ENCODE measurements around the gene GOPC. TPM values are rescaled to one million over a fixed set of nuclear protein-coding genes. Genes with fewer than 3 reads are reported as not detected.
A peak's percentile ranks its signal among the peaks of the same experiment; 100 is the strongest.

The GOPC gene
- total and polyA plus RNA-seq, 2 of the 4 experiments (the other 2 are of a cell fraction): 23.4 to 23.8 TPM

GRCh38 chr6:117545161-117545595 is 57.1 kb downstream of the GOPC start:
- H2AK9ac ChIP-seq (replicated peaks; ENCODE audit: low read depth, low read length, poor library complexity): no peak overlapping the region
- peaks cover 19% of the 10 kb centered on the region for H3K4me1 ChIP-seq (ENCODE audit: control insufficient read depth, insufficient read depth, low read length)
- peaks cover 26% of the 10 kb centered on the region for H3K36me3 ChIP-seq (ENCODE audit: control insufficient read depth, insufficient read depth, low read length)
- no peak overlapping the region for H3K4me3 ChIP-seq (ENCODE audit: insufficient read depth, low read depth, low read length)
- H3K9ac ChIP-seq (ENCODE audit: low read depth, low read length): no peak overlapping the region
- no peak overlapping the region for H3K18ac ChIP-seq (ENCODE audit: low read depth, low read length)
- H3K14ac ChIP-seq (replicated peaks; ENCODE audit: low read depth, low read length): no peak overlapping the region
- peaks cover 16% of the 10 kb centered on the region for H3K9me1 ChIP-seq (ENCODE audit: insufficient read depth, low read length)
- no peak overlapping the region for H4K5ac ChIP-seq (ENCODE audit: low read depth, low read length)
- no peaks in the 10 kb centered on the region for H3K9me3 ChIP-seq (ENCODE audit: control insufficient read depth, insufficient read depth, low read length)
- no peak overlapping the region for H3K23ac ChIP-seq (ENCODE audit: low read depth, low read length)
- H3K4me2 ChIP-seq (ENCODE audit: low read depth, low read length): no peak overlapping the region
- no peak overlapping the region for H2AFZ ChIP-seq (replicated peaks; ENCODE audit: low read length, poor library complexity)
- dilution Hi-C loops (cut with HindIII; ENCODE audit: low sequenced_read_pairs, unreplicated experiment): no loop called here
- ATAC-seq (ENCODE audit: low read depth) (no peak), DNase-seq (no peak)
- peak overlapping the region; percentile 12 for H3K4ac ChIP-seq (ENCODE audit: low read depth, low read length)
- CTCF ChIA-PET: interaction anchor here (0.7 kb wide), 1 partner anchor 9 kb away, joined by 4 read pairs; no protein-coding TSS in a partner anchor
- H3K79me1 ChIP-seq (ENCODE audit: low read depth in 1 of 2, low read length in 2 of 2): peaks cover 0 to 34% of the 10 kb centered on the region in 2 experiments; a peak in 2 of 4 replicates
- peaks cover 4% of the 10 kb centered on the region; the same call in 1 of the 2 replicates for H4K20me1 ChIP-seq (ENCODE audit: insufficient read depth, low read length)
- H2AK5ac ChIP-seq (ENCODE audit: low read depth, low read length): no peak overlapping the region
- H4K91ac ChIP-seq (ENCODE audit: insufficient read depth, low read depth, low read length): no peak overlapping the region
- no peak overlapping the region for H2BK20ac ChIP-seq (ENCODE audit: low read depth, low read length)
- H3K56ac ChIP-seq (ENCODE audit: extremely low read depth, insufficient read depth, low read length): no peak overlapping the region
- H3K27me3 ChIP-seq (ENCODE audit: control insufficient read depth, insufficient read depth, low read length): no peaks in the 10 kb centered on the region
- H3K27ac ChIP-seq (ENCODE audit: insufficient read depth, low read length): no peak overlapping the region
- in situ Hi-C loops (cut with MboI; ENCODE audit: low sequenced_read_pairs): no loop called here
- no peak overlapping the region for H4K8ac ChIP-seq (ENCODE audit: low read depth in 2 of 2, low read length in 2 of 2)
- no peak overlapping the region for H2BK120ac ChIP-seq (ENCODE audit: low read depth, low read length)
- intact Hi-C loops (cut with micrococcal nuclease): no loop called here
- BruUV-seq (replicated peaks): no TSS peak
- TF ChIP-seq SMC3 (IDR thresholded peaks at IDR 0.05; ENCODE audit: low read depth, low read length) (no peak), RAD21 (IDR thresholded peaks at IDR 0.05; ENCODE audit: low read length) (no peak), NFE2L2 (IDR thresholded peaks at IDR 0.05; ENCODE audit: low read depth, low read length) (no peak)
- no CpG with 5 or more reads among the region's 4 CpGs for WGBS, 2 experiments (ENCODE audit: extremely low coverage in 2 of 2, insufficient read length in 1 of 2)
- POLR2A ChIA-PET (ENCODE audit: unreplicated experiment): no interaction called here
- no peak overlapping the region for H2BK5ac ChIP-seq (ENCODE audit: low read depth, low read length, poor library complexity, severe bottlenecking)
- no peak overlapping the region for H2BK15ac ChIP-seq (ENCODE audit: low read depth, low read length)
